Ascending aorta (tissue), 2 donors: ENCODE data around the gene GALT. TPM values are rescaled to one million over a fixed set of nuclear protein-coding genes. Genes with fewer than 3 reads are reported as not detected.
A peak's percentile ranks its signal among the peaks of the same experiment; 100 is the strongest.

Experiments used
- DNase-seq, 2 donors: peaks; one replicate each; pipeline ENCODE4 v3.0.0-alpha.2; 2019; ENCODE audit warnings: low spot score in 2 of 2
- H3K27ac ChIP-seq, 2 donors: fragments of 200-600 bp; sonication (generic); one replicate each; pipeline ENCODE4 v1.5.1; 2016 to 2017; ENCODE audit warnings: mild to moderate bottlenecking in 1 of 2
- H3K27me3 ChIP-seq: fragments of 200-600 bp; sonication (generic); one replicate; pipeline ENCODE4 v1.5.1; 2017
- H3K36me3 ChIP-seq, 2 donors: fragments of 200-600 bp; sonication (generic); one replicate each; pipeline ENCODE4 v1.5.1; 2016
- H3K4me1 ChIP-seq, 2 donors: fragments of 200-600 bp; sonication (generic); one replicate each; pipeline ENCODE4 v1.5.1; 2016 to 2017; ENCODE audit warnings: mild to moderate bottlenecking in 1 of 2
- H3K4me3 ChIP-seq, 2 donors: fragments of 200-600 bp; sonication (generic); one replicate each; pipeline ENCODE4 v1.5.1; 2016 to 2017; ENCODE audit warnings: mild to moderate bottlenecking in 1 of 2
- H3K9me3 ChIP-seq, 2 donors: fragments of 200-600 bp; sonication (generic); one replicate each; pipeline ENCODE4 v1.5.1; 2016
- CTCF ChIP-seq, 3 experiments: fragments of 200-600 bp in 2 of 3; fragments of 450-650 bp in 1 of 3; sonication (generic) in 2 of 3; IDR thresholded peaks; one replicate each; pipeline ENCODE4 v1.5.1; 2016 to 2019; ENCODE audit warnings: antibody characterized with exemption in 3 of 3, mild to moderate bottlenecking in 1 of 3, moderate library complexity in 1 of 3
- intact Hi-C: fragments of 100-400 bp; cut with DNase I; formaldehyde crosslinking; loops from one replicate; pipeline ENCODE4 v1.15.1; 2023
- total RNA-seq: library from RNA; depleted of rRNA; stranded (reverse); fragments of >200 nt; gene quantifications from one replicate; pipeline ENCODE4 v1.1.0, GENCODE V29; 2016

Gene GALT
- total RNA-seq, 1 donor from 2014 or later, result 28.3 TPM

GRCh38 chr9:34606190-34606589, 40.3 kb upstream of the GALT start:
- H3K27ac ChIP-seq, result no peak overlapping the region
- no peak for DNase-seq
- no peaks in the 10 kb centered on the region for H3K9me3 ChIP-seq
- H3K27me3 ChIP-seq, result no peaks in the 10 kb centered on the region
- intact Hi-C loops, result no loop called here
- no peak overlapping the region for H3K4me3 ChIP-seq
- TF ChIP-seq CTCF (IDR thresholded peaks at IDR 0.05), result no peak
- H3K4me1 ChIP-seq, result peaks cover 0 to 3% of the 10 kb centered on the region in 2 donors
- H3K36me3 ChIP-seq, result no peaks in the 10 kb centered on the region

GRCh38 chr9:34606905-34607304, 39.6 kb upstream of the GALT start:
- Histone ChIP-seq H3K4me1 (peaks cover 0 to 5% of the 10 kb centered on the region in 2 donors), H3K4me3 (no peak overlapping the region), H3K36me3 (no peaks in the 10 kb centered on the region), H3K27ac (no peak overlapping the region), H3K9me3 (no peaks in the 10 kb centered on the region), H3K27me3 (no peaks in the 10 kb centered on the region)
- intact Hi-C loops, result no loop called here
- DNase-seq, result no peak
- no peak for TF ChIP-seq CTCF (IDR thresholded peaks at IDR 0.05)

- no peak for TF ChIP-seq CTCF (IDR thresholded peaks at IDR 0.05)
- H3K27me3 ChIP-seq, result no peaks in the 10 kb centered on the region
- no peak for DNase-seq
- intact Hi-C loops, result no loop called here
- no peaks in the 10 kb centered on the region for H3K9me3 ChIP-seq
- no peaks in the 10 kb centered on the region for H3K36me3 ChIP-seq
- H3K4me1 ChIP-seq, result peaks cover under 1 to 6% of the 10 kb centered on the region in 2 donors
- no peak overlapping the region for H3K4me3 ChIP-seq
- H3K27ac ChIP-seq, result no peak overlapping the region
These were observed 39.1 kb upstream of the GALT start for GRCh38 chr9:34607331-34607730.

GRCh38 chr9:34610434-34611206, 35.9 kb upstream of the GALT start:
- intact Hi-C loops, result loop anchor here (5.0 kb wide), 3 partner anchors 52 to 153 kb away; partner anchors contain the start of genes CCL27, DNAI1, ENHO and FAM219A
- peak overlapping the region in 1 of 2 donors; percentile 77 for H3K4me3 ChIP-seq
- no peaks in the 10 kb centered on the region for H3K27me3 ChIP-seq
- peaks cover 9 to 23% of the 10 kb centered on the region in 2 donors for H3K36me3 ChIP-seq
- DNase-seq, result no peak
- TF ChIP-seq CTCF (IDR thresholded peaks at IDR 0.05), result no peak
- no peak overlapping the region for H3K27ac ChIP-seq
- H3K9me3 ChIP-seq, result no peaks in the 10 kb centered on the region
- peaks cover 3 to 13% of the 10 kb centered on the region in 2 donors for H3K4me1 ChIP-seq

- intact Hi-C loops, result loop anchor here (5.0 kb wide), 3 partner anchors 51 to 154 kb away; partner anchors contain the start of genes CCL27, DNAI1, ENHO and FAM219A
- no peak for TF ChIP-seq CTCF (IDR thresholded peaks at IDR 0.05)
- Histone ChIP-seq H3K4me1 (peaks cover 3 to 13% of the 10 kb centered on the region in 2 donors), H3K27me3 (no peaks in the 10 kb centered on the region), H3K4me3 (peak overlapping the region; percentile 77 to 92), H3K36me3 (peaks cover 9 to 30% of the 10 kb centered on the region in 2 donors), H3K9me3 (no peaks in the 10 kb centered on the region), H3K27ac (peak overlapping the region; percentile 71 to 83)
- no peak for DNase-seq
These were observed 35.1 kb upstream of the GALT start for GRCh38 chr9:34611251-34611810.
